ENCODE results near the gene PTPDC1. TPM values are rescaled to one million over a fixed set of nuclear protein-coding genes. Genes with fewer than 3 reads are reported as not detected.
A peak's percentile ranks its signal among the peaks of the same experiment; 100 is the strongest.

PTPDC1 gene, protein sequence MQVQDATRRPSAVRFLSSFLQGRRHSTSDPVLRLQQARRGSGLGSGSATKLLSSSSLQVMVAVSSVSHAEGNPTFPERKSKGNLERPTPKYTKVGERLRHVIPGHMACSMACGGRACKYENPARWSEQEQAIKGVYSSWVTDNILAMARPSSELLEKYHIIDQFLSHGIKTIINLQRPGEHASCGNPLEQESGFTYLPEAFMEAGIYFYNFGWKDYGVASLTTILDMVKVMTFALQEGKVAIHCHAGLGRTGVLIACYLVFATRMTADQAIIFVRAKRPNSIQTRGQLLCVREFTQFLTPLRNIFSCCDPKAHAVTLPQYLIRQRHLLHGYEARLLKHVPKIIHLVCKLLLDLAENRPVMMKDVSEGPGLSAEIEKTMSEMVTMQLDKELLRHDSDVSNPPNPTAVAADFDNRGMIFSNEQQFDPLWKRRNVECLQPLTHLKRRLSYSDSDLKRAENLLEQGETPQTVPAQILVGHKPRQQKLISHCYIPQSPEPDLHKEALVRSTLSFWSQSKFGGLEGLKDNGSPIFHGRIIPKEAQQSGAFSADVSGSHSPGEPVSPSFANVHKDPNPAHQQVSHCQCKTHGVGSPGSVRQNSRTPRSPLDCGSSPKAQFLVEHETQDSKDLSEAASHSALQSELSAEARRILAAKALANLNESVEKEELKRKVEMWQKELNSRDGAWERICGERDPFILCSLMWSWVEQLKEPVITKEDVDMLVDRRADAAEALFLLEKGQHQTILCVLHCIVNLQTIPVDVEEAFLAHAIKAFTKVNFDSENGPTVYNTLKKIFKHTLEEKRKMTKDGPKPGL
- 10 to 100 TPM in 4 of 10 donors, 1 to 10 TPM in 6; 6.3 to 14.7 (median 9.5) TPM for total RNA-seq
- polyA plus RNA-seq, result 10 to 100 TPM in 1 of 2 donors, 1 to 10 TPM in 1; 5.3 to 14.3 TPM
- long read RNA-seq, donor 1, partial matches to known transcripts, result 1 of 2 reads
- long read RNA-seq, donor 1, other reads (novel, unspliced or antisense), result 1 of 2 reads
- long read RNA-seq, donor 2, full-length matches to known transcripts, result 4 of 8 reads
- long read RNA-seq, donor 2, partial matches to known transcripts, result 2 of 8 reads
- long read RNA-seq, donor 2, other reads (novel, unspliced or antisense), result 2 of 8 reads
- long read RNA-seq, donor 3, full-length matches to known transcripts, result 2 of 8 reads
- long read RNA-seq, donor 3, partial matches to known transcripts, result 2 of 8 reads
- long read RNA-seq, donor 3, other reads (novel, unspliced or antisense), result 4 of 8 reads

DNA sequence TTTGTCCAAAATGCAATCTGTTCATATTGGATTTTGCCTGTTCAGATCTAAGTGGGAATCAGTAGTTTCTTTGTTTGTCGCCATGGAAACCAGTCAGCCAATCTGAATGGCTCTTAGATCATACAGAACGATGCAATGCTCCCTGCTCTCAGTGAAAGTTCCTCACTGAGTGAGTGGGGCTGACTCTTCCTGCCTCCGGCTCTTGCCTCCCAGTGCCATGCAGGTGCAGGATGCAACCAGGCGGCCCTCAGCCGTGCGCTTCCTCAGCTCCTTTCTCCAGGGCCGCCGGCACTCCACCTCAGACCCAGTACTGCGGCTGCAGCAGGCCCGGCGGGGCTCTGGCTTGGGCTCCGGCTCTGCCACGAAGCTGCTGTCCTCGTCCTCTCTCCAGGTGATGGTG is at the start of gene PTPDC1:
PTPDC1 (plus strand) TSS at position 151 of the 400 bp plus-strand sequence; CDS start at position 218, 67 bp downstream.
- 69 to 75% methylated on average over 14 of the region's 14 CpGs for WGBS, 2 donors
- Histone ChIP-seq H3K36me3 (peaks cover 0 to 13% (median 0%) of the 10 kb centered on the region in 9 donors), H3K4me1 (peaks cover 0 to 62% (median 32%) of the 10 kb centered on the region in 9 donors), H3K27me3 (no peaks in the 10 kb centered on the region), H3K9me3 (no peaks in the 10 kb centered on the region), H3K27ac (peak within 1 kb of the TSS in 5 of 10 donors; percentile 11 to 73 (median 56)), H3K4me3 (peak within 1 kb of the TSS in 3 of 10 donors; percentile 4 to 40 (median 33))
- intact Hi-C loops (cut with DNase I), result loop anchor here in 3 of 10 donors (5.0 to 10.0 kb wide), 5 partner anchors 50 to 128 kb away; no protein-coding TSS in a partner anchor
- peak in 6 of 8 donors; percentile 43 to 58 (median 52) for ATAC-seq
- TF ChIP-seq, protein P1, sequence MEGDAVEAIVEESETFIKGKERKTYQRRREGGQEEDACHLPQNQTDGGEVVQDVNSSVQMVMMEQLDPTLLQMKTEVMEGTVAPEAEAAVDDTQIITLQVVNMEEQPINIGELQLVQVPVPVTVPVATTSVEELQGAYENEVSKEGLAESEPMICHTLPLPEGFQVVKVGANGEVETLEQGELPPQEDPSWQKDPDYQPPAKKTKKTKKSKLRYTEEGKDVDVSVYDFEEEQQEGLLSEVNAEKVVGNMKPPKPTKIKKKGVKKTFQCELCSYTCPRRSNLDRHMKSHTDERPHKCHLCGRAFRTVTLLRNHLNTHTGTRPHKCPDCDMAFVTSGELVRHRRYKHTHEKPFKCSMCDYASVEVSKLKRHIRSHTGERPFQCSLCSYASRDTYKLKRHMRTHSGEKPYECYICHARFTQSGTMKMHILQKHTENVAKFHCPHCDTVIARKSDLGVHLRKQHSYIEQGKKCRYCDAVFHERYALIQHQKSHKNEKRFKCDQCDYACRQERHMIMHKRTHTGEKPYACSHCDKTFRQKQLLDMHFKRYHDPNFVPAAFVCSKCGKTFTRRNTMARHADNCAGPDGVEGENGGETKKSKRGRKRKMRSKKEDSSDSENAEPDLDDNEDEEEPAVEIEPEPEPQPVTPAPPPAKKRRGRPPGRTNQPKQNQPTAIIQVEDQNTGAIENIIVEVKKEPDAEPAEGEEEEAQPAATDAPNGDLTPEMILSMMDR (IDR thresholded peaks at IDR 0.05), result no peak
- DNase-seq, result peak; percentile 11 to 54

DNA sequence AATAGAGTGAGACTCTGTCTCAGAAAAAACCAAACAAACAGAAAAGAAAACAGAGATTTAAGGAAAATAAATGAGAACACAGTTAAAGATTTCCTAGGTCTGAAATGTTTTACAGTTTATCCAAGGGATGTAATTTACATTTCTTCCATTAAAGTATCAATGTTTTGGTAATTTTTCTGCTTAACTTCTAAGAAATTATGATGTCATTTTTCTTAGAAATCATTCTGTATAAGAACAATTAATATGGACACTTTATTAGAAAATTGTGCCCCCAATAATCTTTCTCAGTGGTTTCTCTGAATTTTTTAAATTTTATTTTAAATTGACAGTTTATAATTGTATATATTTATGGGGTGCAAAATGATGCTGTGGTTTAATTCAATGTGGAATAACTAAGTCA is 49.8 kb upstream of the PTPDC1 start:
- intact Hi-C loops (cut with DNase I), result no loop called here
- H3K27ac ChIP-seq, result no peak overlapping the region
- ATAC-seq (no peak), DNase-seq (no peak)
- TF ChIP-seq, protein P1 (IDR thresholded peaks at IDR 0.05), result no peak
- H3K4me1 ChIP-seq, result peaks cover 0 to 27% (median 11%) of the 10 kb centered on the region in 9 donors
- H3K9me3 ChIP-seq, result no peaks in the 10 kb centered on the region
- H3K27me3 ChIP-seq, result no peaks in the 10 kb centered on the region
- H3K36me3 ChIP-seq, result peaks cover 0 to 9% (median 0%) of the 10 kb centered on the region in 9 donors
- no peak overlapping the region for H3K4me3 ChIP-seq

DNA sequence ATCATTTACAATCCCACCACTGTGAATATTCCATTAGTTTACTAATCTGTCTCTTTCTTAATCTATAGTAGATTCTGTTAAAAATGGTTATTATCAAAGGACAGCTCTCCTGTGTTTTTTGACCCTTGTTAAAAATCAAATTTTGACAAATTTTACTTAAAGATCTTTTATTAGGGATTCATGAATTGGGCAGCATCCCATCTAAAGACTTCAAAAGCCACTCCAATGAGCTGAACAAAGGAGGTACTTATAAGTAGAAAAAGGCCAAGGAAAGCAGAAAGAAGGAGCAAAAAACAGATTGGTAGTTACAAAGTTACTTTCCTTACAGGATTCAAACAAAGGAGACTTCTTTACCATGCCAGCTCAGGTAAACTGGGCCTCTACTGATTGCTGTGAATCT is 44.5 kb upstream of the PTPDC1 start:
- H3K9me3 ChIP-seq, result no peaks in the 10 kb centered on the region
- no peak overlapping the region for H3K27ac ChIP-seq
- H3K4me1 ChIP-seq, result peaks cover 0 to 11% (median 0%) of the 10 kb centered on the region in 9 donors
- intact Hi-C loops (cut with DNase I), result no loop called here
- no peak for DNase-seq
- ATAC-seq, result no peak
- no peak overlapping the region for H3K4me3 ChIP-seq
- no peaks in the 10 kb centered on the region for H3K27me3 ChIP-seq
- TF ChIP-seq, protein P1 (IDR thresholded peaks at IDR 0.05), result no peak
- peaks cover 0 to 9% (median 0%) of the 10 kb centered on the region in 9 donors for H3K36me3 ChIP-seq
